Neutrophil (primary cell): ENCODE data around the gene HMGN3.

Source experiments
- H3K27ac ChIP-seq: fragments of 200-600 bp; sonication (generic); 2 replicates; pipeline ENCODE4 v1.5.1; 2016; ENCODE audit warnings: mild to moderate bottlenecking, moderate library complexity
- H3K27me3 ChIP-seq: fragments of 200-600 bp; sonication (generic); 2 replicates; pipeline ENCODE4 v1.6.0; 2016; ENCODE audit warnings: mild to moderate bottlenecking
- H3K36me3 ChIP-seq: fragments of 200-600 bp; sonication (generic); 2 replicates; pipeline ENCODE4 v1.5.1; 2017
- H3K4me1 ChIP-seq, 2 experiments: fragments of 200-600 bp in 1 of 2; sonication (generic) in 1 of 2; 1 replicate in 1 of 2; 2 replicates in 1 of 2; pipeline versions ENCODE4 v1.5.1 to v1.6.1; 2013 to 2016; ENCODE audit warnings: low read depth in 1 of 2, low read length in 1 of 2, mild to moderate bottlenecking in 1 of 2, moderate library complexity in 1 of 2; ENCODE audit not compliant: control insufficient read depth in 1 of 2, insufficient read depth in 1 of 2
- H3K4me3 ChIP-seq, 2 experiments: fragments of 200-600 bp in 1 of 2; sonication (generic) in 1 of 2; 1 replicate in 1 of 2; 2 replicates in 1 of 2; pipeline ENCODE4 v1.5.1; 2013 to 2016; ENCODE audit warnings: low read depth in 1 of 2, low read length in 1 of 2, mild to moderate bottlenecking in 1 of 2, moderate library complexity in 1 of 2
- H3K9me3 ChIP-seq: fragments of 200-600 bp; sonication (generic); 2 replicates; pipeline ENCODE4 v1.5.1; 2016
- TF ChIP-seq, protein P1 (sequence below): fragments of 200-600 bp; sonication (generic); IDR thresholded peaks from 2 replicates; pipeline ENCODE4 v1.5.1; 2016; ENCODE audit warnings: antibody characterized with exemption

HMGN3 gene

DNA sequence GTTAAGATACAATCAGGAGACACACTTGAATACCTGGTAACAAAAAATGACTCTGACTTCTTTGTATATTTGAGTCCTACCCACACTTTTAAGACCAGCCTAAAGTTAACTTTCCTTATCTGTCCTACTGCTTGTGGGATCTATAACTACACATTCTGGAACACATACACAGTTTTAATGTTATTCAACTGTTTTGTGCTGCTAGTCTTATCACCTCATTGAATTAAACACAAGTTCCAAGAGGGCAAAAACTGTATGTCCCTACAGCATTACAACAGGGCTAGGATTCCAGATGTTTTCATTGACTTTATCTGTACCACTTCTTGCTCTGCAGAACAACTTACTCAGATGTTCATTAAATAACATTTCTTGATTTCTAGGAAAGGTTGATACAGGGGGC, 2.8 kb downstream of the HMGN3 start:
- Histone ChIP-seq H3K9me3 (no peaks in the 10 kb centered on the region), H3K27me3 (peaks cover 23% of the 10 kb centered on the region), H3K27ac (no peak overlapping the region), H3K36me3 (no peaks in the 10 kb centered on the region), H3K4me1 (peaks cover 3 to 13% of the 10 kb centered on the region in 2 experiments), H3K4me3 (no peak overlapping the region)
- TF ChIP-seq, protein P1, sequence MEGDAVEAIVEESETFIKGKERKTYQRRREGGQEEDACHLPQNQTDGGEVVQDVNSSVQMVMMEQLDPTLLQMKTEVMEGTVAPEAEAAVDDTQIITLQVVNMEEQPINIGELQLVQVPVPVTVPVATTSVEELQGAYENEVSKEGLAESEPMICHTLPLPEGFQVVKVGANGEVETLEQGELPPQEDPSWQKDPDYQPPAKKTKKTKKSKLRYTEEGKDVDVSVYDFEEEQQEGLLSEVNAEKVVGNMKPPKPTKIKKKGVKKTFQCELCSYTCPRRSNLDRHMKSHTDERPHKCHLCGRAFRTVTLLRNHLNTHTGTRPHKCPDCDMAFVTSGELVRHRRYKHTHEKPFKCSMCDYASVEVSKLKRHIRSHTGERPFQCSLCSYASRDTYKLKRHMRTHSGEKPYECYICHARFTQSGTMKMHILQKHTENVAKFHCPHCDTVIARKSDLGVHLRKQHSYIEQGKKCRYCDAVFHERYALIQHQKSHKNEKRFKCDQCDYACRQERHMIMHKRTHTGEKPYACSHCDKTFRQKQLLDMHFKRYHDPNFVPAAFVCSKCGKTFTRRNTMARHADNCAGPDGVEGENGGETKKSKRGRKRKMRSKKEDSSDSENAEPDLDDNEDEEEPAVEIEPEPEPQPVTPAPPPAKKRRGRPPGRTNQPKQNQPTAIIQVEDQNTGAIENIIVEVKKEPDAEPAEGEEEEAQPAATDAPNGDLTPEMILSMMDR: no peak

DNA sequence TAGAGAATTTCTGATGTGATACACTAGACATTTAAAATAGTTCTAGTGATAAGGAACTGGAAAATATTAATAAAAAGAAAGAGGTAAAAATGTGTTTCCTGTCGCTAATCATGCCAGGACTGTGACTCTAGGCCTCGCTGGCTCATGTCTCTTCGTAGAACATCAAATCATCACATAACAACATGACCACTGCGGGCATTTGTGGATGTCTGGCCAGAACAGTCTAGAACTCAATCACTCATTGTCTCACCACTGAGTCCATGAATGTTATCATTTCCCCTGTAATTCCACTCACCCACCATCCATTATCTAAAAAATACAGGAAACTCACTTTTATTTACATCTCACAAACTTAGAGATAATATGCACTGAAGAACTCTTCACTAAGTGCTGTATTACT, 3.4 kb downstream of the HMGN3 start:
- H3K9me3 ChIP-seq: no peaks in the 10 kb centered on the region
- no peak overlapping the region for H3K4me3 ChIP-seq
- H3K27me3 ChIP-seq: peaks cover 23% of the 10 kb centered on the region
- no peak overlapping the region for H3K27ac ChIP-seq
- TF ChIP-seq, protein P1: no peak
- H3K4me1 ChIP-seq: peaks cover 3 to 13% of the 10 kb centered on the region in 2 experiments
- no peaks in the 10 kb centered on the region for H3K36me3 ChIP-seq

DNA sequence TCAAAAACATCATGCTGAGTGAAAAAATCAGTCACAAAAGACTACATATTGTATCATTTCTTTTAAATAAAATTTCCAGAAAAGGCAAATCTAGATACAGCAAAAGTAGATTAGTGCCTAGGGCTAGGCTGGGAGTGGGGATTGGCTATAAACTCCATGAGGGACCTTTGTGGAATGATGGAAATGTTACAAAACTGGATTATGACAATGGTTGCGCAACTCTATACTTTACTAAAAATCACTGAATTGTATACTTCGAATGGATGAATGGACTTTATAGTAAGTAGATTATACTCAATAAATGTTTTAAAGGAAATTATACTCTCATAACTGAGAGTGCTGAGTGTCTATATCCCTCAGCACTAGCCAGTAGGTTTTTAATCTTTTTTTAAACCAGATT, 4.3 kb downstream of the HMGN3 start:
- Histone ChIP-seq H3K9me3 (no peaks in the 10 kb centered on the region), H3K4me1 (peaks cover 3 to 13% of the 10 kb centered on the region in 2 experiments), H3K4me3 (no peak overlapping the region), H3K27ac (no peak overlapping the region), H3K27me3 (peaks cover 22% of the 10 kb centered on the region), H3K36me3 (no peaks in the 10 kb centered on the region)
- TF ChIP-seq, protein P1: no peak

DNA sequence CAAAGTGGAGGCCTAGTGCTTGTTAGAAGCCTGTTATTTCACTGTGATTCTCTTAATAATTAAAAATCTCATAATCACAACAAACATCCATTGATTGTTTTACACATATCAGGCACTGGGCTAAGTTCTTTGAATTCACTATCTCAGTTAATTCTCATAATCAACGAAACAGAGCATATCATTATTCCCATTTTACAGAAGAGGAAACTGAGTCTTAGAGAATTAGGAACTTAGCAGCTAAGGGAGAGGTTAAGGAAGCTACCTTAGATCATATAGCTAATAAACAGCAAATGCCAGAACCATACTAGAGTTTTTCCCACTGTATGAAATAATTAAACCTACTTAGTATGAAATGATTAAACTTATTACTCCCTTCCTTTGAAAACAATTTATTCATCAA, 7.0 kb downstream of the HMGN3 start:
- Histone ChIP-seq H3K27me3 (no peaks in the 10 kb centered on the region), H3K4me1 (no peaks in the 10 kb centered on the region), H3K27ac (no peak overlapping the region), H3K4me3 (no peak overlapping the region), H3K36me3 (no peaks in the 10 kb centered on the region), H3K9me3 (no peaks in the 10 kb centered on the region)
- TF ChIP-seq, protein P1: no peak

DNA sequence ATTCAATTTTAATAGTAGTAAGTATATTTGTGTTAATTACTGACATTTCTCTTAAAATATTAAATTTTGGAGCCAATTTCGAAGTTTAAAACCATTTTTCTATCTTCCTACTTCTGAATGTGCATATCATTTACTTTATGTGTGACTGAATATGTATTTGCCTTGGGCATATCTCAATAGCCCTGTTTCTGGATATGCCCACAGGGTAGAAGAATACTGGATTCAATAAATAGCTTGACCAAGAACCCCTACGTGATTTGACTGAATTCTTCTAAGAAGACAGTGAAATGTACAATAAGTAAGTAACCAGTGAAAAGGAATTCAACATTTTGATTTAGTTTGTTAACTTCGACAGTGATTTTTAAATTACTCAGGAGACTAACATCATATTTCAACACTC, 7.8 kb downstream of the HMGN3 start:
- H3K27ac ChIP-seq: no peak overlapping the region
- H3K4me1 ChIP-seq: no peaks in the 10 kb centered on the region
- no peak overlapping the region for H3K4me3 ChIP-seq
- TF ChIP-seq, protein P1: no peak
- H3K36me3 ChIP-seq: no peaks in the 10 kb centered on the region
- H3K27me3 ChIP-seq: no peaks in the 10 kb centered on the region
- H3K9me3 ChIP-seq: no peaks in the 10 kb centered on the region
